Superior temporal gyrus (tissue), 1 donor: ENCODE data around the gene RAB27A.
"Not testable (repeated sequence)": the region's sequence is repeated elsewhere in the genome, so short reads cannot be mapped to it uniquely, and the experiment has no call there.

Experiments
- DNase-seq: peaks from one replicate; pipeline ENCODE4 v3.0.0-alpha.2; 2016; ENCODE audit errors: extremely low spot score

RAB27A gene

GRCh38 chr15:55289746-55290527 lies at the start of gene RAB27A:
RAB27A (minus strand) TSS chr15:55289813; CDS start chr15:55234934, 54,879 bp downstream.
- DNase-seq: no peak

- no peak for DNase-seq
Observed at GRCh38 chr15:55337160-55337559, 47.5 kb upstream of the RAB27A start.

- no peak for DNase-seq
Observed at GRCh38 chr15:55334997-55335396, 45.4 kb upstream of the RAB27A start.

- DNase-seq: no peak
Observed at GRCh38 chr15:55334371-55334770, 44.8 kb upstream of the RAB27A start.

GRCh38 chr15:55327387-55327786 lies 37.8 kb upstream of the RAB27A start:
- no peak for DNase-seq

- DNase-seq: no peak
Observed at GRCh38 chr15:55322467-55322866, 32.9 kb upstream of the RAB27A start.

GRCh38 chr15:55320963-55321362 lies 31.4 kb upstream of the RAB27A start:
- DNase-seq: no peak

- DNase-seq: no peak
Observed at GRCh38 chr15:55320238-55320550, 30.6 kb upstream of the RAB27A start.

GRCh38 chr15:55319537-55320237 lies 30.1 kb upstream of the RAB27A start:
- DNase-seq: peak; percentile 18

- peak; percentile 89 for DNase-seq
Observed at GRCh38 chr15:55318588-55319494, 29.2 kb upstream of the RAB27A start, which contains the start of the genes PIGB and PIGBOS1. PIGB (plus strand) TSS chr15:55319222; CDS start chr15:55319251, 29 bp downstream. PIGBOS1 (minus strand) TSS chr15:55319123; CDS start chr15:55317792, 1,331 bp downstream.

GRCh38 chr15:55302801-55303200 lies 13.2 kb upstream of the RAB27A start:
- not testable (repeated sequence) for DNase-seq

- no peak for DNase-seq
Observed at GRCh38 chr15:55297315-55297714, 7.7 kb upstream of the RAB27A start.

- DNase-seq: peak; percentile 85
Observed at GRCh38 chr15:55290528-55291057, 980 bp upstream of the RAB27A start.

- no peak for DNase-seq
Observed at GRCh38 chr15:55289011-55289745, 435 bp downstream of the RAB27A start.

GRCh38 chr15:55288006-55288717 lies 1.5 kb downstream of the RAB27A start:
- no peak for DNase-seq

- DNase-seq: not testable (repeated sequence)
Observed at GRCh38 chr15:55286442-55287189, 3.0 kb downstream of the RAB27A start.

GRCh38 chr15:55284426-55284825 lies 5.2 kb downstream of the RAB27A start:
- DNase-seq: no peak

GRCh38 chr15:55283379-55284147 lies 6.0 kb downstream of the RAB27A start:
- DNase-seq: no peak

GRCh38 chr15:55282284-55282833 lies 7.3 kb downstream of the RAB27A start:
- no peak for DNase-seq
